Epithelial cell of esophagus (primary cell): ENCODE measurements around the gene ARHGAP12.
"Not testable (repeated sequence)": the region's sequence is repeated elsewhere in the genome, so short reads cannot be mapped to it uniquely, and the experiment has no call there.

Experiments used
- DNase-seq: peaks from one replicate; pipeline ENCODE4 v3.0.0; 2010; ENCODE audit warnings: low read depth
- H3K4me3 ChIP-seq: 2 replicates; pipeline ENCODE4 v1.5.1; 2011; ENCODE audit warnings: mild to moderate bottlenecking, low read length, control low read depth
- TF ChIP-seq, protein P1 (sequence below): IDR thresholded peaks from 2 replicates; pipeline ENCODE4 v1.5.1; 2011; ENCODE audit warnings: low read depth, mild to moderate bottlenecking, low read length, control low read depth, inconsistent platforms; ENCODE audit not compliant: insufficient read depth; ENCODE audit errors: missing control alignments

The ARHGAP12 gene

DNA sequence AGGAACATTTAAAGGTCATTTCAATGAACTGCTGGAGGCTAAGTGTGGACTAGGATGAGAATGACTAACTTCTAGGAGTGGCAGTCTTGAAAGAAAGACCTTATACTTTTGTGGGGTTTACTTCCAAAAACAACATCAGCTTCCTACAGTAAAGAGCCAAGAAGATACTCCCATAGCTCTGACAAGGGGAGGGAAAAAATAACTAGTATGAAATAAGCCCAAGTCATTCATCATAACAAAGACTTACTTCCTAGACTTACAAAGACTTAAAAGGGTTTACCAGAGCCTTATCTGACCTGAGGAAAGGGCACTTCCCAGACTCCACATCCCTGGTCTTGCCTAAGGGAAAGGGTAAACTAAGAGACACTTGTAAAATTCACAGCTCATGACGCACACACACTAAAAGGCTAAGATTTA, 31.7 kb downstream of the ARHGAP12 start:
- DNase-seq: peak; percentile 37
- TF ChIP-seq, protein P1, sequence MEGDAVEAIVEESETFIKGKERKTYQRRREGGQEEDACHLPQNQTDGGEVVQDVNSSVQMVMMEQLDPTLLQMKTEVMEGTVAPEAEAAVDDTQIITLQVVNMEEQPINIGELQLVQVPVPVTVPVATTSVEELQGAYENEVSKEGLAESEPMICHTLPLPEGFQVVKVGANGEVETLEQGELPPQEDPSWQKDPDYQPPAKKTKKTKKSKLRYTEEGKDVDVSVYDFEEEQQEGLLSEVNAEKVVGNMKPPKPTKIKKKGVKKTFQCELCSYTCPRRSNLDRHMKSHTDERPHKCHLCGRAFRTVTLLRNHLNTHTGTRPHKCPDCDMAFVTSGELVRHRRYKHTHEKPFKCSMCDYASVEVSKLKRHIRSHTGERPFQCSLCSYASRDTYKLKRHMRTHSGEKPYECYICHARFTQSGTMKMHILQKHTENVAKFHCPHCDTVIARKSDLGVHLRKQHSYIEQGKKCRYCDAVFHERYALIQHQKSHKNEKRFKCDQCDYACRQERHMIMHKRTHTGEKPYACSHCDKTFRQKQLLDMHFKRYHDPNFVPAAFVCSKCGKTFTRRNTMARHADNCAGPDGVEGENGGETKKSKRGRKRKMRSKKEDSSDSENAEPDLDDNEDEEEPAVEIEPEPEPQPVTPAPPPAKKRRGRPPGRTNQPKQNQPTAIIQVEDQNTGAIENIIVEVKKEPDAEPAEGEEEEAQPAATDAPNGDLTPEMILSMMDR: no peak
- H3K4me3 ChIP-seq: no peak overlapping the region

DNA sequence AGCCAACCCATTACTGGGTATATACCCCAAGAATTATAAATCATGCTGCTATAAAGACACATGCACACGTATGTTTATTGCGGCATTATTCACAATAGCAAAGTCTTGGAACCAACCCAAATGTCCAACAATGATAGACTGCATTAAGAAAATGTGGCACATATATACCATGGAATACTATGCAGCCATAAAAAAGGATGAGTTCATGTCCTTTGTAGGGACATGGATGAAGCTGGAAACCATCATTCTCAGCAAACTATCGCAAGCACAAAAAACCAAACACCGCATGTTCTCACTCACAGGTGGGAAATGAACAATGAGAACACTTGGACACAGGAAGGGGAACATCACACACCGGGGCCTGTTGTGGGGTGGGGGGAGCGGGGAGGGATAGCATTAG, 32.9 kb downstream of the ARHGAP12 start:
- not testable (repeated sequence) for DNase-seq, H3K4me3 ChIP-seq

DNA sequence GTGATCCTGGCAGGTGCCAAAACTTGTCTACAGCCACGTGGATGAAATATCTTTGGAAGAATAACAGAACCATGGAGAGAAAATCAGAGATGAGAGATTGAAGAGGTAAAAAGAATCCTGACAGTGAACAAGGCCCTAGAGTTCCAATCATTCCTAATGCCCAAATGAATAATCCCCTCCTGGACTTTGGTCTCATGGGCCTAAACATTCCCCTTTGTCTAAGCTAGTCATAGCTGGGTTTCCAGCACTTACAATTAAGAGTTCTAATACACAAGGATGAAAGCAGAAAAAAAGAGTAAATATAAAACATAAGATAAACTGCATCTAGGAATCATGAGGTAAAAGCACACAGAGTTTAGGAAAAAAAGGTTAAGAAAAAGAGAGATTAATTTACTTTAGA, 40.2 kb downstream of the ARHGAP12 start:
- TF ChIP-seq, protein P1: no peak

DNA sequence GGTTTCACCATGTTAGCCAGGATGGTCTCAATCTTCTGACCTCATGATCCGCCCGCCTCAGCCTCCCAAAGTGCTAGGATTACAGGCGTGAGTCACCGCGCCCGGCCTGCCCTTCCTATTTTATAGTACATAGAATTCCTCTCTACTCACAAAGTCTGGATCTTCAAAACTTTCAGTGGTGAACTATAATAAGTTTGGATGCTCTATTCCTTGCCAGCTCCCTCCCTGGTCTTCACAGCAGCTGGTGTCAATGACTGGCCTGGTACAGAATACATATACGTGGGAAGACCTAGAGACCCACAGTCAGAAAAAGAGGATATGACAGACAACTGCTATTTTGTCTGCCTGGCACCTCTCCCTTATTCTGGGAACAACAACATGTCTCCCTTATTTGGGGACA, 40.8 kb downstream of the ARHGAP12 start:
- TF ChIP-seq, protein P1: no peak
- no peak overlapping the region for H3K4me3 ChIP-seq
- DNase-seq: no peak

More for the DNA sequence above, 40.2 kb downstream of the ARHGAP12 start:
- DNase-seq: no peak
- H3K4me3 ChIP-seq: no peak overlapping the region

DNA sequence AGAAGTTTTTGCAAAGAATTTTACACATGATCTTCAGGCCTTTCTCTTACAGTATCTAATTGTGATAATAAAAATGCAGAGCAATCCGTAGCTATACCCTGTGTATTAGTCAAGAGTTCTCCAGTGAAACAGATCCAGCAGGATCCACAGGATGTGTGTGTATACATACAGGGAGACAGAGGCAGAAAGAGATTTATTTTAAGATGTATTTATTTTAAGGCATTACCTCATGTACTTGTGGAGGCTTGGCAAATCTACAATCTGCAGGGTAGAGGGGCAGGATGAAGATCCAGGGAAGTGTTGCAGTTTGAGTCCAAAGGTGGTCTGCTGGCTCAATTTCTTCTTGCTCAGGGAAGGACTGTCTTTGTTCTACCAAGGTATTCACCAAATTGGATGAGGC, 41.7 kb downstream of the ARHGAP12 start:
- no peak overlapping the region for H3K4me3 ChIP-seq
- DNase-seq: no peak
- TF ChIP-seq, protein P1: no peak

DNA sequence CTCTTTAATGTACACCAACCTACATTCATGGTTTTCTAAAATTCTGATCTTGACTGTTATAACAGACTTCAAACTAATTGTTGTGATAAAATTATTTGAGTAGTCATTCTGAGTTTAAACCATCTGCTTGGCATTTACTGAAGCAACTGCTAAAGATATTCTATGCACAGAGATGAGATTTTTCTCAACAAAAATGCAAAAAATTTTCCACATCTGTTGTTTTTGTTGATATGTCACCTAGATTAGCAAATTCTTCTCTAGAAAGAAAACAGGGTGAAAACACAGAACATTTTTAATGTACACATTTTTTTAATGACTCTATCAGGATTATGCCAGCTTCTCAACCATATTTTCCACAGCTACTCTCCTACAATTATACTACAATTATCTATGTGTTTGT, 42.7 kb downstream of the ARHGAP12 start:
- TF ChIP-seq, protein P1: no peak
- no peak for DNase-seq
- no peak overlapping the region for H3K4me3 ChIP-seq

DNA sequence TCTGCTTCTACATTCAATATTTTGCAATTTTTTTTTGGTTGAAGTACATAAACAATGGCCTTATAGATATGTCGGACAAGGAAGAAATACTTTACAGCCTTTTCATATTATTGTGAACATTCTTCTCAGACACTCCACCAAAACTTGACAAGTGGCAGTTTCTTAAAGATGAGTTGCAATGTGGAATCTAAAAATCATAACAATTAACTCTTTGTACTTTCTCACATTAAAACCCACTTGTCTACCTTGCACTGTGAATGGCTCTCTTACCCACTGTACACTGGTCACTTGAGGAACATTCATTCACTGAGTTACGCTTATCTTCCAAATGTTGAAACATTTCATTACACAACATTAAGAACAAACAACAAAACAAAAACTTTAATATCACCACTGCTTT, 44.2 kb downstream of the ARHGAP12 start:
- TF ChIP-seq, protein P1: no peak
- no peak overlapping the region for H3K4me3 ChIP-seq
- no peak for DNase-seq
